ENCODE data around the gene ELOB.

GRCh38 chr16:2744711-2745110 is 32.4 kb downstream of the ELOB start:
- TF ChIP-seq CTCF (IDR thresholded peaks at IDR 0.05; ENCODE audit: low read length), result no peak
- TF ChIP-seq EZH2 (IDR thresholded peaks at IDR 0.05; ENCODE audit: borderline replicate concordance, low read length), result no peak
